ENCODE measurements around the gene CCDC43.
"Not testable (repeated sequence)": the region's sequence is repeated elsewhere in the genome, so short reads cannot be mapped to it uniquely, and the experiment has no call there.

The CCDC43 gene

GRCh38 chr17:44693609-44694008 is 4.0 kb upstream of the CCDC43 start:
- H3K4me2 ChIP-seq (ENCODE audit: low read depth, low read length, poor library complexity, severe bottlenecking), result no peak overlapping the region
- H3K79me2 ChIP-seq (ENCODE audit: insufficient read depth, low read length), result peaks cover 10% of the 10 kb centered on the region
- H3K27me3 ChIP-seq (ENCODE audit: low read length), result no peaks in the 10 kb centered on the region
- no peaks in the 10 kb centered on the region for H3K9me3 ChIP-seq (ENCODE audit: insufficient read depth, low read length)
- H3K27ac ChIP-seq (ENCODE audit: low read depth, low read length), result no peak overlapping the region
- H3K4me3 ChIP-seq (ENCODE audit: insufficient read depth, low read length, poor library complexity, severe bottlenecking), result no peak overlapping the region
- H3K9me2 ChIP-seq (replicated peaks; ENCODE audit: insufficient read depth, low read length), result no peaks in the 10 kb centered on the region
- H3F3A ChIP-seq (ENCODE audit: insufficient read depth), result no peaks in the 10 kb centered on the region
- no peaks in the 10 kb centered on the region for H3K36me3 ChIP-seq (ENCODE audit: low read length)
- no peak overlapping the region for H3K9ac ChIP-seq (ENCODE audit: low read length)
- H4K20me1 ChIP-seq (ENCODE audit: low read depth, low read length), result no peaks in the 10 kb centered on the region
- H2AFZ ChIP-seq (ENCODE audit: low read depth, low read length, severe bottlenecking), result no peak overlapping the region
- TF ChIP-seq CTCF (IDR thresholded peaks at IDR 0.05; ENCODE audit: insufficient read depth, low read length, poor library complexity, severe bottlenecking), result no peak

DNA sequence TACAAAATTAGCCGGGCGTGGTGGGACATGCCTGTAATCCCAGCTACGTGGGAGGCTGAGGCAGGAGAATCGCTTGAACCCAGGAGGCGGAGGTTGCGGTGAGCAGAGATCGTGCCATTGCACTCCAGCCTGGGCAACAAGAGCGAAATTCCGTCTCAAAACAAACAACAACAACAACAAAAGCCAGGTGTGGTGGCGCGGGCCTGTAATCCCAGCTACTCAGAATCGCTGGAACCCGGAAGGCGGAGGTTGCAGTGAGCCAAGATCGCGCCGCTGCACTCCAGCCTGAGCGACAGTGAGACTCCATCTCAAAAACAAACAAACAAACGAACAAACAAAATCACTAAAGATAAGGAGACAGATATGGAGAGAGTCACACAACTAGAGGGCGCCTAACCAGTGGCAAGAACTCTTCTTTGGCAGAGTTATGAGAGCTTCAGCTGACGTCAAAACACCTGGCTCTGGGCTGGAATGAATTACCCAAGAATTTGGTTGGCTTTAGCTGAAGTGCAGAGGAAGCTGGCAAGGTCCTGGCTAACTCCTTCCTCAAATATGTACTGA is 1.2 kb upstream of the CCDC43 start:
- H3K9me3 ChIP-seq (ENCODE audit: insufficient read depth, low read length); H3K27me3 ChIP-seq (ENCODE audit: low read length); H3F3A ChIP-seq (ENCODE audit: insufficient read depth); H3K27ac ChIP-seq (ENCODE audit: low read depth, low read length); H3K9ac ChIP-seq (ENCODE audit: low read length); H3K4me2 ChIP-seq (ENCODE audit: low read depth, low read length, poor library complexity, severe bottlenecking); H3K9me2 ChIP-seq (replicated peaks; ENCODE audit: insufficient read depth, low read length); H3K36me3 ChIP-seq (ENCODE audit: low read length); H4K20me1 ChIP-seq (ENCODE audit: low read depth, low read length); H3K4me3 ChIP-seq (ENCODE audit: insufficient read depth, low read length, poor library complexity, severe bottlenecking); H2AFZ ChIP-seq (ENCODE audit: low read depth, low read length, severe bottlenecking): not testable (repeated sequence)
- H3K79me2 ChIP-seq (ENCODE audit: insufficient read depth, low read length), result peaks cover 21% of the 10 kb centered on the region
- TF ChIP-seq CTCF (IDR thresholded peaks at IDR 0.05; ENCODE audit: insufficient read depth, low read length, poor library complexity, severe bottlenecking), result peak; percentile 45

- Histone ChIP-seq H3F3A (ENCODE audit: insufficient read depth) (no peaks in the 10 kb centered on the region), H3K9me2 (replicated peaks; ENCODE audit: insufficient read depth, low read length) (no peaks in the 10 kb centered on the region), H3K4me2 (ENCODE audit: low read depth, low read length, poor library complexity, severe bottlenecking) (peak overlapping the region; percentile 75), H3K79me2 (ENCODE audit: insufficient read depth, low read length) (peaks cover 25% of the 10 kb centered on the region), H3K27ac (ENCODE audit: low read depth, low read length) (no peak overlapping the region; the same call in 1 of the 2 replicates), H4K20me1 (ENCODE audit: low read depth, low read length) (no peaks in the 10 kb centered on the region), H3K36me3 (ENCODE audit: low read length) (no peaks in the 10 kb centered on the region), H3K9me3 (ENCODE audit: insufficient read depth, low read length) (no peaks in the 10 kb centered on the region), H2AFZ (ENCODE audit: low read depth, low read length, severe bottlenecking) (peak overlapping the region; percentile 90), H3K27me3 (ENCODE audit: low read length) (no peaks in the 10 kb centered on the region), H3K4me3 (ENCODE audit: insufficient read depth, low read length, poor library complexity, severe bottlenecking) (peak overlapping the region; percentile 94), H3K9ac (ENCODE audit: low read length) (peak overlapping the region; percentile 90)
- TF ChIP-seq CTCF (IDR thresholded peaks at IDR 0.05; ENCODE audit: insufficient read depth, low read length, poor library complexity, severe bottlenecking) (no peak), EZH2phosphoT487 (conservative IDR thresholded peaks at IDR 0.05; ENCODE audit: low read length) (no peak)
Measured at GRCh38 chr17:44688675-44689476, 700 bp downstream of the CCDC43 start.
